Breast epithelium (tissue), 3 donors: ENCODE data around the gene ABHD5. TPM values are rescaled to one million over a fixed set of nuclear protein-coding genes. Genes with fewer than 3 reads are reported as not detected.

Experiments used
- total RNA-seq, 3 donors: library from RNA; depleted of rRNA; stranded (reverse); fragments of >200 nt; gene quantifications; one replicate each; pipeline ENCODE4 v1.1.0, GENCODE V29; 2016

The ABHD5 gene
- total RNA-seq, 3 donors from 2014 or later: 40.0 to 99.9 (median 47.9) TPM

Other genes with a start within 250 kb of the ABHD5 start
- gene ANO10, start 68.9 kb upstream of the ABHD5 start, total RNA-seq: 10 to 100 TPM; 27.4 to 31.8 (median 28.5) TPM